GM12801 (cell line): Measurements from ENCODE around the gene PIK3IP1.

ENCODE experiments used
- CTCF ChIP-seq: IDR thresholded peaks from one replicate; pipeline ENCODE4 v1.5.1; 2011; ENCODE audit warnings: control low read depth; ENCODE audit not compliant: insufficient read length; ENCODE audit errors: extremely low read depth

PIK3IP1 gene

GRCh38 chr22:31333641-31334040 lies 41.4 kb upstream of the PIK3IP1 start:
- TF ChIP-seq CTCF: no peak

- no peak for TF ChIP-seq CTCF
Observed at GRCh38 chr22:31332886-31333285, 40.6 kb upstream of the PIK3IP1 start.

GRCh38 chr22:31332010-31332409 lies 39.7 kb upstream of the PIK3IP1 start:
- no peak for TF ChIP-seq CTCF

- TF ChIP-seq CTCF: no peak
Observed at GRCh38 chr22:31329453-31330215, 37.3 kb upstream of the PIK3IP1 start.

- no peak for TF ChIP-seq CTCF
Observed at GRCh38 chr22:31329029-31329428, 36.7 kb upstream of the PIK3IP1 start.

- TF ChIP-seq CTCF: no peak
Observed at GRCh38 chr22:31328544-31328960, 36.3 kb upstream of the PIK3IP1 start.

- TF ChIP-seq CTCF: no peak
Observed at GRCh38 chr22:31327806-31328543, 35.7 kb upstream of the PIK3IP1 start.
